Natural killer cell treated with Interleukin-12 subunit alpha and Interleukin-12 subunit beta and Interleukin-15 and Interleukin-18, amount 100 ng/mL, for 72 hours (primary cell): ENCODE data around the gene LDLRAD2. TPM values are rescaled to one million over a fixed set of nuclear protein-coding genes. Genes with fewer than 3 reads are reported as not detected.
"Not testable (repeated sequence)": the region's sequence is repeated elsewhere in the genome, so short reads cannot be mapped to it uniquely, and the experiment has no call there.

ENCODE experiments used
- ATAC-seq, 2 donors: fragments of 150-1000 bp; cut with Tn5 transposase in 1 of 2; sonication (Bioruptor Pico), chemical (Tn5 transposase) in 1 of 2; 2 replicates each; pipeline ENCODE4 v1.10.0; 2021
- DNase-seq: peaks from one replicate; pipeline ENCODE4 v3.0.0; 2022; ENCODE audit warnings: low spot score
- H3K27ac Mint-ChIP-seq, 2 donors: 1 replicate in 1 of 2; 2 replicates in 1 of 2; pipeline ENCODE4 v1.8.0; 2022; ENCODE audit warnings: mixed read lengths in 2 of 2, mild to moderate bottlenecking in 1 of 2, moderate library complexity in 1 of 2
- H3K27me3 Mint-ChIP-seq, 2 donors: 1 replicate in 1 of 2; 2 replicates in 1 of 2; pipeline ENCODE4 v1.8.0; 2022; ENCODE audit warnings: mixed read lengths in 2 of 2
- H3K36me3 Mint-ChIP-seq: one replicate; pipeline ENCODE4 v1.8.0; 2022; ENCODE audit warnings: mixed read lengths
- H3K4me1 Mint-ChIP-seq, 2 donors: 1 replicate in 1 of 2; 2 replicates in 1 of 2; pipeline ENCODE4 v1.8.0; 2022; ENCODE audit warnings: low read depth in 2 of 2, mixed read lengths in 2 of 2, mild to moderate bottlenecking in 1 of 2
- H3K4me3 Mint-ChIP-seq: one replicate; pipeline ENCODE4 v1.8.0; 2022; ENCODE audit warnings: mixed read lengths
- H3K9me3 Mint-ChIP-seq: 2 replicates; pipeline ENCODE4 v1.8.0; 2022; ENCODE audit warnings: mixed read lengths
- total RNA-seq, 2 donors: library from RNA; stranded (reverse); gene quantifications; one replicate each; pipeline ENCODE4 v1.2.3, GENCODE V29; 2022

The LDLRAD2 gene
- total RNA-seq, 2 donors from 2014 or later: not detected

DNA sequence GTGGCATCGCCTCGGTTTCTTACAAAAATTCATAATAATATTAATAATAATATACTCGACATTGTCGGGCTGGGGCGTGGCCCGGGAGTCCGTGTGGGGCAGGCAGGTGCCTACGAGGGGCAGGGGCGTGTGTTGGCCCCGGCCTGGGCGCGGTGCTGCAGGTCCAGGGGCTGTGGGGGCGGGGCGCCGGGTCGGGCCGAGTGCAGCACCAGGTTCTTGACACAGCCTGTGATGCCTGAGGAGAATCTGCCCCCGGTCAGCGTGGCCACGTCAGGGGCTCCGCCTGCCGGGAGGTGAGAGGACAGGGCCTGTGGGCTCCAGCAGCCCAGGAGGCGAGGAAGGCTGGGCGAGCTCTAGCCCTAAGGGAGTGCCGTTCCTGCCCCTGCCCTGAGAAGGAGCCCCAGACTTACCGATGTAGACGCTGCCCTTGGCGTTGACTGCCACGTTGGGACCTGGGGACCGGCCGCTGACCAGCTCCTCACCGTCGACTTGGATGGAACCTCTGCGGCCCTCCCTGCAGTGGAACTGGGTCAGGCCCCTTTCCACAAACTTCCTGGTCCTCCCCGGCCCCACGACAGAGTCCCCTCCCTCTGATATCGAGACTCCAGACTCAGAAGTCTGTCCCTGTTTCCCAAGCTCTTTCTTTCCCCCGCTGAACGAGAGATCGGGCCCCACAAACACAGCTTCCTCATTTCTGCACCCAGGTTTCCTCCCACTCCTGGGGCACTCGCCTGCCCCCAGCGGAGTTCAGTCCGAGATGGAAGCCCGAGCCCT lies 11.3 kb downstream of the LDLRAD2 start:
- DNase-seq: no peak
- no peak for ATAC-seq
- Mint-ChIP-seq H3K36me3 (no peaks in the 10 kb centered on the region), H3K4me1 (peaks cover 0 to 3% of the 10 kb centered on the region in 2 donors), H3K9me3 (no peaks in the 10 kb centered on the region), H3K27me3 (no peaks in the 10 kb centered on the region), H3K27ac (no peak overlapping the region), H3K4me3 (peak overlapping the region; percentile 22)

DNA sequence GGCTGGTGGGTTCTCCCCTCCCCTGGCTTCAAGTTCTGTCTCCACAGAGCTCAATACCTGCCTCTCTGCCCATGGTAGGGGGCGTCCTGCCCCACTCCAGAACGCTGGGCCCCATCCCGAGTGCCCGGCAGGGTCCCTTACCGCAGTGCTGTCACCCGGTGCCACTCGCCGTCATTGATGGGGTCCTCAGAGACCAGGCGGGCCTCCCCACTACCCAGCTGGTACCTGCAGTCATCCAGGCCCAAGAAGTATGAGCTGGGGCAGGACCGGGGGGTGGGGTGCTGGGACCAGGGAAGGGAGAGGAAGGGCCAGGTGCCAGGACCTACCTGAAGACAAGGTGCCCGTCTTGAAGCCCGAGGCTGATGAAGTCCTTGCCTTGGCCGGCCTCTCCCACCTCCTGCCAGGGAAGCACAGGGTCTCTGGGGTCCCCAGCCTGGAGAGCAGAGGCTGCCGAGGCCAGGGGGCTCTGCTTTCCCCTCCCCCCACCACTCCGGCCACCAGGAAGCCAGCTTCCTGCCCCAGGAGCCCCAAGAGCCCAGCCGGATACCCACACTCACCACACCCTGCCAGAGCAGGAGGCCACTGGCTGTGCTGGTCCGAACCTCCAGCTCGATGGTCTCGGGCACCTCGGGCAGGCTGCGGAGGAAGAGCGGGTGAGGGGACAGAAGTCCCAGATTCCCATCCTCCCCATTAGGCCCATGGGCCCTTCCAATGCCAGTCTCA lies 12.1 kb downstream of the LDLRAD2 start:
- Mint-ChIP-seq H3K36me3 (no peaks in the 10 kb centered on the region), H3K9me3 (no peaks in the 10 kb centered on the region), H3K4me3 (peak overlapping the region; percentile 22), H3K4me1 (no peaks in the 10 kb centered on the region), H3K27me3 (no peaks in the 10 kb centered on the region), H3K27ac (no peak overlapping the region)
- ATAC-seq (peak in 1 of 2 donors; percentile 7), DNase-seq (no peak)

DNA sequence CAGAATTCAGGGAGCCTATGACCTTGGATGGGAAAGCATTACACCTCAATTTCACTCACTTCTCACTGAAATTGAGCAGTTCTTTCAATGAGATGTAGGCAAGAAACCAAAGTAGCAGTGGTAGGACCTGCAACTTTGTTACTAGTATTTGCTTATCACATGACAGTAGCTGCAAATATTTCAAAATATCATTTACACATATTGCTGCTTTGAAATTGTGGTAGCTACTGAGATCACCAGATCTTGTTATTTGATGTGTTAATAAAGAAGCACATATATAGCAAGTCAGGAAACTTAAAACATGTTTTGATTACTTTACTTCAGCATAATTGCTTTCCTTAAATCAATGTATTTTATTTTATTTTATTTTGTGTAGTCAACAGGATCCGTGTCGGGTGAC lies 12.9 kb downstream of the LDLRAD2 start:
- DNase-seq (no peak), ATAC-seq (no peak)
- Mint-ChIP-seq H3K27me3 (no peaks in the 10 kb centered on the region), H3K27ac (no peak overlapping the region), H3K9me3 (no peaks in the 10 kb centered on the region), H3K4me3 (no peak overlapping the region), H3K36me3 (no peaks in the 10 kb centered on the region), H3K4me1 (no peaks in the 10 kb centered on the region)

DNA sequence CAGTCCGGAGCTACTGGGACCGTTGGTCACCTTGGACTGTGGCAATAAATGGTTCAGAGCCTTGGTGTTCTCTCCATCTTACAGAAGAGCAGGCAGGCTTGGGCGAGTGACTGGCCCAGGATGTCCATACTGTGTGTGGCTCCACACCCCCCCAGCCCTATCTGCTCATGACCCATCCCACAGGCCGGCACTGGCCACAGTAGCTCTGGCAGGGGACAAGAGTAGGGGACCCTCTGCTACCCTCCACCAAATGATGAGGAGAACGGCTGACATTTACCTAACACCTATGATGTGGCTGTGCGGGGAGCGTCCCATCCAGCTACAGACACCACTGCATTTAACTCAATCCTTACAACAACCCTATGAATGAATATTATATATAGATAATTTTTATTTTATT lies 13.3 kb downstream of the LDLRAD2 start:
- Mint-ChIP-seq H3K27me3 (no peaks in the 10 kb centered on the region), H3K9me3 (no peaks in the 10 kb centered on the region), H3K4me1 (no peaks in the 10 kb centered on the region), H3K4me3 (no peak overlapping the region), H3K36me3 (no peaks in the 10 kb centered on the region), H3K27ac (no peak overlapping the region)
- ATAC-seq (no peak), DNase-seq (no peak)

DNA sequence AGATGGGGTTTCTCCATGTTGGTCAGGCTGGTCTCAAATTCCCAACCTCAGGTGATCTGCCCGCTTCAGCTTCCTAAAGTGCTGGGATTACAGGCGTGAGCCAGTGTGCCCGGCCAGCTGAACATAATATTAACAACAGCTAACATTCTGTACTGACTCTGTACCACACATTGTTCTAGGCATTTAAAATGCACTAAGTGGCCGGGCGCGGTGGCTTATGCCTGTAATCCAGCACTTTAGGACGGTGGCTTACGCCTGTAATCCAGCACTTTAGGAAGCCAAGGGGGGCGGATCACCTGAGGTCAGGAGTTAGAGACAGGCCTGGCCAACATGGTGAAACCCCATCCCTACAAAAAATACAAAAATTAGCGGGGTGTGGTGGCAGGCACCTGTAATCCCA lies 14.6 kb downstream of the LDLRAD2 start:
- H3K4me1 Mint-ChIP-seq, H3K36me3 Mint-ChIP-seq, H3K9me3 Mint-ChIP-seq, DNase-seq, H3K27ac Mint-ChIP-seq, H3K4me3 Mint-ChIP-seq, ATAC-seq, H3K27me3 Mint-ChIP-seq: not testable (repeated sequence)

DNA sequence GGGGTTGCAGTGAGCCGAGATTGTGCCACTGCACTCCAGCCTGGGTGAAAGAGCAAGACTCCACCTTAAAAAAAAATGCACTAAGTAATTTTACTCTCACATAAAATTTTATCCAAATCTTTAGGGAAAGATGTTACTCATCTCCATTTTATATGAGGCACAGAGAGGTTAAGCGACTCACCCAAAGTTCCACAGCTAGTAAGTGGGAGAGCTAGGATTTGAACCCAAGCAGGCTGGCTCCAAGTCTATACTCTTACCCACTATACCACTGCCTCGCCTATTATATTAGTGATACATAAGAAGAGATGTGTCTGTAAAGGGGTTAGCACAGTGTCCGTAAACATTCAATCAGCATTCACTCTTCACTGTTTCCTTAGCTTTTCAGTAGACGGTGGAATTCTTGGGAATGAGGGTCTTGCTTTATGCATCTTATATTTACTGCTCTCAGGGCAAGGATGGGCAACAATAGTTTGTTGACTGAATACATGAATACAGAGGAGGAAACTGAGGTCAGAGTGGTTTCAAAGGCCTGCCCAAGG lies 15.1 kb downstream of the LDLRAD2 start:
- Mint-ChIP-seq H3K9me3 (no peaks in the 10 kb centered on the region), H3K27ac (no peak overlapping the region), H3K36me3 (no peaks in the 10 kb centered on the region), H3K27me3 (no peaks in the 10 kb centered on the region), H3K4me3 (no peak overlapping the region), H3K4me1 (no peaks in the 10 kb centered on the region)
- DNase-seq: no peak
- ATAC-seq: no peak

DNA sequence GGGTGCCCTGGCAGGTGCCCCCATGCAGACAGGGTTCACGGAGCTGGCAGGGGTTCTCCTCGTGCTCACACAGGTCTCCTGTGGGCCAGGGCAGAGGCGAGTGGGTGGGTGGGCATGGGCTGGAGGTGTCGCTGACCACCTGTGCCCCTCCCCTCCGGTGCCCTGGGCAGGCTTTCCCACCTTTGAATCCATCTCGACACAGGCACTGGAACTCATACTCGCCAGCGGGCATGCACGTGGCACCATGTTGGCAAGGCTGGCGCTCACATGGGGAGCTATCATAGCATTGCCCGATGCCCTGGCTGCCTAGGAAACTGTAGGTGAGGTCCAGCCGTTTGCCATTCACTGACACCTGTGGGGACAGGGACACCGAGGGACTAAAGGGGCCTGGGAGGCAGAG lies 16.0 kb downstream of the LDLRAD2 start:
- ATAC-seq (no peak), DNase-seq (no peak)
- no peak overlapping the region for H3K4me3 Mint-ChIP-seq
- no peaks in the 10 kb centered on the region for H3K4me1 Mint-ChIP-seq
- no peaks in the 10 kb centered on the region for H3K9me3 Mint-ChIP-seq
- H3K27me3 Mint-ChIP-seq: no peaks in the 10 kb centered on the region
- H3K27ac Mint-ChIP-seq: no peak overlapping the region
- no peaks in the 10 kb centered on the region for H3K36me3 Mint-ChIP-seq

DNA sequence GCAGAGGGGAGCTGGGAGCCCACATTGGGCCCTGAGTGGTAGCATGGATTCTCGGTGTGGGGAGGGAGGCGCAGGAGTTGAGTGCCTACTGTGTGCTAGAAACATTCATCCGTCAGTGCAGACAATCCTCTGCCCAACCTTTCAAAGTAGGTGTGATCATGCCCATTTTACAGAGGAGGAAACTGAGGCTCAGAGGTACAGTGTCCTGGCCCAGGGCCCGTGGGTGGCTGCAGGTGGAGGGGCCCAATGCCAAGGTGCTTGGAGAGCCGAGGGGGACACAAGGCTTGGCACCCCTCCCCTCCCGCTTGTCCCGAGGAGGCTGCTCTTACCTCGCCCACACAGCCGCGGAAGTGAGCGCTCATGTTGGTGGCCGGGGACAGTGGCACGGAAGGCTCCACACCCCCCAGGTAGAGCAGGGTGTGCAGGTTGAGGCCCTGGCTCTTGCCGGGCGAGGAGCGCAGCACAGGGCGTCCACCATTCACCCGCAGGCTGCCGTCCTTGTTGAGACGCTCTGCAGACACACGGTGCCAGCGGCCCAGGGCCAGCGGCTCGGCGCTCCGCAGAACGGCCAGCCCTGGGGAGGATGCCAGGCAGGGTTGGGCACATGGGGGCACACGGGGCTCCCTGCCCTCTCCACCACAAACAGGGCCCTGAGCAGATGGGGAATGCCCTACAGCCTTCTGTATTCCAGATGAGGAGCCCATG lies 16.6 kb downstream of the LDLRAD2 start:
- Mint-ChIP-seq H3K27me3 (no peaks in the 10 kb centered on the region), H3K9me3 (no peaks in the 10 kb centered on the region), H3K4me1 (no peaks in the 10 kb centered on the region), H3K4me3 (no peak overlapping the region), H3K27ac (no peak overlapping the region), H3K36me3 (no peaks in the 10 kb centered on the region)
- ATAC-seq (no peak), DNase-seq (no peak)

DNA sequence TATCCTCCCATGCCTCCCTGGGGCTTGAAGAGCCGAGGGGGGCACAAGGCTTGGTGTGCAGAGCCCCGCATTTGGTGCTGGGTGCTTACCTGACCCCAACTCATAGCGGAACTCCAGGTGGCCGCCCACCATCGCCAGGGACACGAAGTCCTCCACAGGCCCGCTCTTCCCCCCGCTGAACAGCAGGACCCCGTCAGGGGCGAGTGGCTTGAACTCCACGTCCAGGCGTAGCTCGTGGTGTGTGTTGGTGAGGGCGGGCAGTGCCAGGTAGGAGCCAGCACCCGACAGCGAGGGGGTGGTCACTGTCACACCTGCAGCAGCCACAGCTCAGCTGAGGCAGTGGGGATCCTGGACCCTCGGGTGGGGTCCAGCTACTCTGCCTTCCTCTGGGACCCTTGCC lies 17.2 kb downstream of the LDLRAD2 start:
- Mint-ChIP-seq H3K4me3 (no peak overlapping the region), H3K27ac (no peak overlapping the region), H3K4me1 (no peaks in the 10 kb centered on the region), H3K27me3 (no peaks in the 10 kb centered on the region), H3K9me3 (no peaks in the 10 kb centered on the region), H3K36me3 (no peaks in the 10 kb centered on the region)
- no peak for ATAC-seq
- DNase-seq: no peak

DNA sequence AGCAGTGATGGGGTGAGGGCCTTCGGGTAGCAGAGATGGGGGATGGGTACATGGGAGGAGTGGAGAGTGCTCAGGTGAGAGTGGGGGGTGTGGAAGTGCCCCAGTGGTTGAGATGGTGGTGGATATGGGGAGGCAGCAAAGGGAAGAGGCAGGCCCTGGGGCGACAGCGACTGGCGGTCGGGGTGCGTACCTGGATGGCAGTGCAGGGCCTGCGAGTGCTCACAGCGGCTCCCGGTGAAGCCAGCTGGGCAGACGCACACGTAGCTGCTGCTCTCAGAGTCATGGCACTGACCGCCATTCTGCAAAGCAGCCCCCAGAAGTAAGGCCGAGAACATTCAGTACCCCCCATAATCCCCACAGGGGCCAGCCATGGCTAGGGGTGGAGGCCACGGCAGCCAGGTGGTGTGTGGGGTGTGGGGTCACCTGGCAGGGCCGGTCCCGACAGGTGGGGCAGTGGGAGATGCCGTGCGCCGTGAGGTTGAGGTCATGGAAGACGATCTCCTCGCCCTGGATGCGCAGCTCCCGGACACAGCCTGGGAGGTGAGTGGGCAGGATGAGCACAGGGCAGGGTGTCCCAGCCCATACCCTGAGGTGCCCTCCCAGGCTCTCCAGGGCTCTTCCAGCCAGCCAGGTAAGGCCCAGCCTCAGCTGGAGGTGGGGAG lies 18.9 kb downstream of the LDLRAD2 start:
- H3K4me3 Mint-ChIP-seq: no peak overlapping the region
- ATAC-seq: no peak
- H3K36me3 Mint-ChIP-seq: no peaks in the 10 kb centered on the region
- DNase-seq: no peak
- H3K27me3 Mint-ChIP-seq: no peaks in the 10 kb centered on the region
- H3K27ac Mint-ChIP-seq: no peak overlapping the region
- no peaks in the 10 kb centered on the region for H3K9me3 Mint-ChIP-seq
- H3K4me1 Mint-ChIP-seq: no peaks in the 10 kb centered on the region

DNA sequence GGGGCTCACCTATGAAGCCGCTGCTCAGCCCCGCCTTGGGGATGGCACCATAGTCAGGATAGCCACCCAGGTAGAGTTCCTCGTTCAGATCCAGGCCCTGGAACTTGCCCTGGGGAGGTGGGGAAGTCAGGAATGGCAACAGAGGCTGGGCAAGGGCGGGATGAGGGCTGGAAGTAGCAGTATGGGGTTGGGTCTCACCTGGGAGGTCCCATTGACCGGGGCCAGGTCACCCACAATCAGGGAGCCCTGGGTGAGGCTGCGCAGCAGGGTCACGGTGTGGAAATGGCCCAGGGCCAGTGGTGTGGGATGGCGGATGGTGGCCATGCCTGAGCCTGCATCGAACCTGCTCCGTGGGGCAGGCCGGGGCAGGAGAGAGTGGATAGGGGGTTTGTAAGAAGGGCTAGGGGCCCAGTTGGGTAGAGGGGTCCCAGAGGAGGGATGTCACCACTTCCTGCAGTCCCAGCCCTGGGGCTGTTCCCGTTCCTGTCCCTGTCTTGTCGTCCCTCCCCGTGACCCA lies 19.4 kb downstream of the LDLRAD2 start:
- ATAC-seq (no peak), DNase-seq (no peak)
- H3K9me3 Mint-ChIP-seq: no peaks in the 10 kb centered on the region
- no peak overlapping the region for H3K27ac Mint-ChIP-seq
- H3K4me3 Mint-ChIP-seq: no peak overlapping the region
- no peaks in the 10 kb centered on the region for H3K4me1 Mint-ChIP-seq
- no peaks in the 10 kb centered on the region for H3K27me3 Mint-ChIP-seq
- H3K36me3 Mint-ChIP-seq: no peaks in the 10 kb centered on the region

DNA sequence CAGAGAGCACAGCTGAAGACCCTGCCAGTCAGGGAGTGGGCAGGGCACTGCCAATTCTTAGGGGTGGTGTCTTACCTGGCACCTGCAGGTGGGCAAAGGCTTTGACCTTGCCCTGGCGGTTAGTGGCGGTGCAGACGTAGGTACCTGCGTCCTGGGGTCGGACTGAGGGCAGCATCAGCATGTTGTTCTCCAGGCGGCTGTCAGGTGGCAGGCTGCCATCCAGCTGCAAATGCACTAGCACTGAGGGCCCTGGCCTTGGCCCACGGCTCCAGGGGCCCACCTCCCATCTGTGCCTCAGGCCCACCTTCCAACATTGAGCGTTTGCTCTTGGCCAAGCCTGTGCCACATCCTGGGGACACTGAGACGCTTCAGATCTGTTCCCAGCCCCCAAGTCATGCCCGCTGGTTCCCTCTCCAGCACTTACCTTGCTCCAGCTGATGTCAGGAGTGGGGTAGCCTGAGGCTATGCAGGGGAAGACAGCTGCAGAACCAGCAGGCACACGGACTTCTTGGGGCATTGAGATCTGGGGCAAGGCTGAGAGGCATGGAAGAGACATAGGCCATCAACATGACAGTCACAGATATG lies 21.4 kb downstream of the LDLRAD2 start:
- DNase-seq (no peak), ATAC-seq (no peak)
- H3K27ac Mint-ChIP-seq: no peak overlapping the region
- no peaks in the 10 kb centered on the region for H3K27me3 Mint-ChIP-seq
- H3K36me3 Mint-ChIP-seq: no peaks in the 10 kb centered on the region
- H3K4me3 Mint-ChIP-seq: no peak overlapping the region
- H3K9me3 Mint-ChIP-seq: no peaks in the 10 kb centered on the region
- no peaks in the 10 kb centered on the region for H3K4me1 Mint-ChIP-seq

DNA sequence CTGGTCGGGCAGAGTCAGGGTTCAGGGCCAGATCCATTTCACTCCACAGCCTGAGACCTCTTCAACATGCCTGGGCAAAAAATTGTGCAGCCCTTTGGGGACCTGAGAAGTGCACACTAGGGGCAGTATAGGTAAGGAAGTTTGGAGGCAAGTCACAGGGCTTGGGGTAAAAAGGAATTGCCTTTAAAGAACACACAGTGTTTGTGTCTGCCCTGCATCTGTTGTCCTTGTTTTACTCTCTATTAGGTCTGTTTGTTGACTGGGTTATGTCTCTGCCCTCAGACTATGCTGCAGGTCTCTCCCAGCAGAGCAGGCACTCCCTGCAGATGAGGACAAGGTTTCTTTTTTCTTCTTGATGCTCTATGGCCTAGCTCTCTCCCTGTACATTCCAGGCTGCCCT lies 22.0 kb downstream of the LDLRAD2 start:
- no peak overlapping the region for H3K4me3 Mint-ChIP-seq
- no peaks in the 10 kb centered on the region for H3K27me3 Mint-ChIP-seq
- H3K9me3 Mint-ChIP-seq: no peaks in the 10 kb centered on the region
- no peak overlapping the region for H3K27ac Mint-ChIP-seq
- DNase-seq: no peak
- no peaks in the 10 kb centered on the region for H3K36me3 Mint-ChIP-seq
- no peaks in the 10 kb centered on the region for H3K4me1 Mint-ChIP-seq
- no peak for ATAC-seq
